Skeletal muscle cell (primary cell): ENCODE measurements around the gene ABCF2.
A peak's percentile ranks its signal among the peaks of the same experiment; 100 is the strongest.

Experiments
- DNase-seq: peaks from one replicate; pipeline ENCODE4 v3.0.0-alpha.2; 2010; ENCODE audit warnings: low read depth
- H3K4me3 ChIP-seq: 2 replicates; pipeline ENCODE4 v1.5.1; 2011; ENCODE audit warnings: low read depth, mild to moderate bottlenecking, control low read depth, low read length, moderate library complexity

ABCF2 gene

GRCh38 chr7:151231080-151231479, 4.1 kb upstream of the ABCF2 start:
- H3K4me3 ChIP-seq = no peak overlapping the region
- DNase-seq = no peak

GRCh38 chr7:151229249-151229648, 2.2 kb upstream of the ABCF2 start:
- no peak for DNase-seq
- no peak overlapping the region for H3K4me3 ChIP-seq

- H3K4me3 ChIP-seq = peak overlapping the region; percentile 81
- no peak for DNase-seq
Measured at GRCh38 chr7:151228024-151228866, 1.2 kb upstream of the ABCF2 start.

- no peak for DNase-seq
- peak overlapping the region; percentile 81 for H3K4me3 ChIP-seq
Measured at GRCh38 chr7:151226560-151226874, 488 bp downstream of the ABCF2 start.

GRCh38 chr7:151225948-151226510, 976 bp downstream of the ABCF2 start:
- H3K4me3 ChIP-seq = peak overlapping the region; percentile 81
- no peak for DNase-seq

GRCh38 chr7:151223728-151224127, 3.3 kb downstream of the ABCF2 start:
- no peak overlapping the region for H3K4me3 ChIP-seq
- no peak for DNase-seq

- DNase-seq = no peak
Measured at GRCh38 chr7:151218170-151218569, 8.8 kb downstream of the ABCF2 start.

GRCh38 chr7:151215396-151215795, 11.6 kb downstream of the ABCF2 start:
- no peak for DNase-seq
- H3K4me3 ChIP-seq = no peak overlapping the region

More at GRCh38 chr7:151218170-151218569, 8.8 kb downstream of the ABCF2 start:
- H3K4me3 ChIP-seq = no peak overlapping the region

GRCh38 chr7:151213826-151214225, 13.2 kb downstream of the ABCF2 start:
- no peak for DNase-seq
- H3K4me3 ChIP-seq = no peak overlapping the region

- no peak for DNase-seq
- H3K4me3 ChIP-seq = no peak overlapping the region
Measured at GRCh38 chr7:151212626-151213025, 14.4 kb downstream of the ABCF2 start.

- no peak overlapping the region for H3K4me3 ChIP-seq
- no peak for DNase-seq
Measured at GRCh38 chr7:151211155-151211772, 15.7 kb downstream of the ABCF2 start.

- H3K4me3 ChIP-seq = no peak within 1 kb of the TSS
- DNase-seq = no peak
Measured at GRCh38 chr7:151210087-151210854, 16.7 kb downstream of the ABCF2 start, which contains the start of gene H2BK1. H2BK1 (minus strand) TSS chr7:151210488; CDS start chr7:151210318, 170 bp downstream.

- DNase-seq = no peak
Measured at GRCh38 chr7:151209588-151209987, 17.4 kb downstream of the ABCF2 start.

GRCh38 chr7:151208253-151208862, 18.6 kb downstream of the ABCF2 start:
- no peak for DNase-seq
- no peak overlapping the region for H3K4me3 ChIP-seq

More at GRCh38 chr7:151209588-151209987, 17.4 kb downstream of the ABCF2 start:
- no peak overlapping the region for H3K4me3 ChIP-seq

GRCh38 chr7:151207804-151208203, 19.2 kb downstream of the ABCF2 start:
- no peak overlapping the region for H3K4me3 ChIP-seq
- no peak for DNase-seq

- H3K4me3 ChIP-seq = no peak overlapping the region
- no peak for DNase-seq
Measured at GRCh38 chr7:151207315-151207714, 19.7 kb downstream of the ABCF2 start.

GRCh38 chr7:151206914-151207313, 20.1 kb downstream of the ABCF2 start:
- no peak overlapping the region for H3K4me3 ChIP-seq
- no peak for DNase-seq

GRCh38 chr7:151205730-151206129, 21.3 kb downstream of the ABCF2 start:
- DNase-seq = no peak
- no peak overlapping the region for H3K4me3 ChIP-seq

GRCh38 chr7:151204383-151205032, 22.5 kb downstream of the ABCF2 start:
- DNase-seq = no peak
- H3K4me3 ChIP-seq = no peak overlapping the region
